Type B pancreatic cell (in vitro differentiated cells): ENCODE results near the gene HSCB. TPM values are rescaled to one million over a fixed set of nuclear protein-coding genes. Genes with fewer than 3 reads are reported as not detected.
"Not testable (repeated sequence)": the region's sequence is repeated elsewhere in the genome, so short reads cannot be mapped to it uniquely, and the experiment has no call there.

ENCODE experiments used
- DNase-seq: peaks from one replicate; pipeline ENCODE4 v3.0.0; 2021; ENCODE audit warnings: mixed read lengths; ENCODE audit not compliant: unreplicated experiment; ENCODE audit errors: extremely low spot score
- H3K27ac Mint-ChIP-seq: 2 replicates; pipeline ENCODE4 v1.8.0; 2021; ENCODE audit warnings: mild to moderate bottlenecking, mixed read lengths
- H3K27me3 Mint-ChIP-seq: 2 replicates; pipeline ENCODE4 v1.8.0; 2021; ENCODE audit warnings: mixed read lengths
- H3K36me3 Mint-ChIP-seq: 2 replicates; pipeline ENCODE4 v1.8.0; 2021; ENCODE audit warnings: mixed read lengths
- H3K4me1 Mint-ChIP-seq: one replicate; pipeline ENCODE4 v1.8.0; 2021; ENCODE audit warnings: mixed read lengths; ENCODE audit not compliant: unreplicated experiment
- H3K4me3 Mint-ChIP-seq: 2 replicates; pipeline ENCODE4 v1.8.0; 2021; ENCODE audit warnings: mild to moderate bottlenecking, mixed read lengths
- H3K9me3 Mint-ChIP-seq: 2 replicates; pipeline ENCODE4 v1.8.0; 2021; ENCODE audit warnings: mixed read lengths
- total RNA-seq: library from RNA; stranded (reverse); gene quantifications from 2 replicates; pipeline ENCODE4 v1.2.1, GENCODE V29; 2021; ENCODE audit warnings: low replicate concordance
- TF ChIP-seq, protein P1 (sequence below): fragments of 200-600 bp; sonication (generic); conservative IDR thresholded peaks from 2 replicates; pipeline ENCODE4 v1.5.0; 2021; ENCODE audit warnings: antibody characterized with exemption, mild to moderate bottlenecking

HSCB gene
- total RNA-seq, 1 donor from 2014 or later, result 13.5 TPM

DNA sequence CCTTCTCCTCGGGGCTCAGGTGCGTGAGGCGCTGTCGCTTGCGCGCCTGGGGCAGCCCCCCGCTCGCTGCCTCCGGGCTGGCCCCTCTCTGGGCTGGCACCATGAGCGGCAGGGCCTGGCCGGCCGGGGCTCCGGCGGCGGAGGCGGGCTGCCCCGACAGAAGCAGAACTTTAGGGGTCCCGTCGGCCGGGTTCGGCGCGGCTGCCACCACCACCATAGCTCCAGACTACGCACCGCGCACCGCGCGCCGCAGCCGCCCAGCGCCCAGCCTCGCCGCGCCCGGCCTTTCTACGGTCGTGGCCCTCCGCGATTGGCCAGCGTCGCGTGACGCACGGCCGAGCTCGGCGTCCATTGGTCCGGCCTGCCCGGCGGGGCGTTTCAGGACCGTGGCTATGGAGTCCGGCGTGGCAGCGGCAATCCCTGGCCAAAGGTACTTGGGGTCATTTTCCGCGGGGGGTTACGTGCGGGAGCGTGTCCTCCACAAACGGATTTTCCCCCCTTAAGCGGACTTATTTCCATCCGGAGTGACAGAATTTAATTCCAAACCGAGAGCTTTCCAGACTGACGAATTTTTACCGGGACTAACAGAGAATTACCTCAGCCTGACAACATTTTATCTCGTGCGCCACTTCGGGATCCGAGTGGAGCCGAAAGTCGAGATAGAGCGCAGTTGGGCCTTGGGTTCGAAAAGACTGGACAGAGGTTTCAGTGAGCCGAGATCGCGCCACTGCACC is 58.6 kb downstream of the HSCB start, which contains the start of gene XBP1:
XBP1 (minus strand) TSS at position 262 of the 734 bp plus-strand sequence.
- TF ChIP-seq, protein P1, sequence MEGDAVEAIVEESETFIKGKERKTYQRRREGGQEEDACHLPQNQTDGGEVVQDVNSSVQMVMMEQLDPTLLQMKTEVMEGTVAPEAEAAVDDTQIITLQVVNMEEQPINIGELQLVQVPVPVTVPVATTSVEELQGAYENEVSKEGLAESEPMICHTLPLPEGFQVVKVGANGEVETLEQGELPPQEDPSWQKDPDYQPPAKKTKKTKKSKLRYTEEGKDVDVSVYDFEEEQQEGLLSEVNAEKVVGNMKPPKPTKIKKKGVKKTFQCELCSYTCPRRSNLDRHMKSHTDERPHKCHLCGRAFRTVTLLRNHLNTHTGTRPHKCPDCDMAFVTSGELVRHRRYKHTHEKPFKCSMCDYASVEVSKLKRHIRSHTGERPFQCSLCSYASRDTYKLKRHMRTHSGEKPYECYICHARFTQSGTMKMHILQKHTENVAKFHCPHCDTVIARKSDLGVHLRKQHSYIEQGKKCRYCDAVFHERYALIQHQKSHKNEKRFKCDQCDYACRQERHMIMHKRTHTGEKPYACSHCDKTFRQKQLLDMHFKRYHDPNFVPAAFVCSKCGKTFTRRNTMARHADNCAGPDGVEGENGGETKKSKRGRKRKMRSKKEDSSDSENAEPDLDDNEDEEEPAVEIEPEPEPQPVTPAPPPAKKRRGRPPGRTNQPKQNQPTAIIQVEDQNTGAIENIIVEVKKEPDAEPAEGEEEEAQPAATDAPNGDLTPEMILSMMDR, result no peak
- DNase-seq, result peak; percentile 95
- H3K4me1 Mint-ChIP-seq, result peaks cover 36% of the 10 kb centered on the region
- H3K9me3 Mint-ChIP-seq, result no peaks in the 10 kb centered on the region
- peak within 1 kb of the TSS; percentile 89 for H3K4me3 Mint-ChIP-seq
- no peaks in the 10 kb centered on the region for H3K27me3 Mint-ChIP-seq
- peak within 1 kb of the TSS; percentile 100 for H3K27ac Mint-ChIP-seq
- H3K36me3 Mint-ChIP-seq, result peaks cover 28% of the 10 kb centered on the region

DNA sequence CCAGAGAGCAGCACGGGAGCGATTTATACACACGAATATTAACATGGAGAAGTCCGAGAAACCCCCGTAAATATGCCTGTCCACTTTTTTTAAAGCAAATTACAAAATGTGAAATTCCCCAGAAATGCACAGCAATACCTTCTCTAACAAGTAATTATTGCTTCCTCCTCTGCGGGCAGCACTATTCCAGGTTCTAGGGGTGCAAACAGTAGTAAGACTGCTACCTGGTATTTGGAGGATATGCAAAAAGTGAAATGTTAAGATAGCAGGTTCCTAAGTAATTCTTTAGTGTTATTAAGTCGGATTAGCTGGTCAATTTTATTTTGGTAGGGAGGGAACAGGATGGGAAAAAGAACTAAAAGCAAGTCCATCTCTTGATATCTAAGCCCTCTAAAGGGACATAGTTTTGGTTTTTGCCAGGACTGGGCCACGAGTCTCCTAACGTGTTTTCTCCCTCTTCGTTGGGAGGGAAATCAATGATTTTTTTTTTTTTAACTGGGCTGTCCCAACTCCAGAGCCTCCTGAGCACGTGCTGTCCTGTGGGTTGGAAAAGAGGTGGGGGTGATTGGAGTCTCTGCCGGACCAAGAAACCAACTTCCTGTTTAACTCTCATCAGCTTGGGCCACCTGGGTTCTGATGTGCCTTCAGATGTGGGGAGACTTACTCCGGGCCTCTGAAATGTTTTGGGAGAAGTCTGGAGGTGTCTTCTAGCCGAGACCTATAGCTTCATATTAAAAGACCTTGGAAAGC is 60.2 kb downstream of the HSCB start:
- DNase-seq, result no peak
- Mint-ChIP-seq H3K4me3 (peak overlapping the region; percentile 83), H3K27ac (peak overlapping the region; percentile 87), H3K27me3 (no peaks in the 10 kb centered on the region), H3K9me3 (no peaks in the 10 kb centered on the region), H3K36me3 (peaks cover 15% of the 10 kb centered on the region), H3K4me1 (peaks cover 28% of the 10 kb centered on the region)
- TF ChIP-seq, protein P1, result no peak

DNA sequence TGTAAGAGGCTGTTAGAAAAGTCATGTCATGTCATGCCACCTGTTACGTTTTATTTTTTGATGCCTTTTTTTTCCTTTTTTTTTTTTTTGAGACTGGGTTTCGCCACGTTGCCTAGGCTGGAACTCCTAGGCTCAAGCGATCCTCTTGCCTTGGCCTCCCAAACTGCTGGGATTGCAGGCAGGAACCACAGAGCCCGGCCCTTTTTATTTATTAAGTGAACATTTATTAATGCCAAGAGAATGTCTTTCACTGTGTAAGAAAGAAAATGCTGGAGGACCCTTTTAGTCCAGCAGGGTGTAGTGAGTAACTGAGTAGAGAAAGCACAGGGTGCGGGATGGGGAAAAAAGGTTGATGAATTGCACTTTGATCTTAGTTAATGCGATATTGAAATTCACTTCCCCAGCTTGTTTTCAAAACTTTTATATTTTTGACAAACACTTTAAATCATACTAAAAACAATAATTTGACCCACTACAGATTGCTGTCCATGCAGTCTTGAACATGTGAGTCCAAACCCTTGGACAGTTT is 60.8 kb downstream of the HSCB start:
- H3K9me3 Mint-ChIP-seq, result no peaks in the 10 kb centered on the region
- H3K4me1 Mint-ChIP-seq, result peaks cover 28% of the 10 kb centered on the region
- TF ChIP-seq, protein P1, result peak; percentile 51
- H3K36me3 Mint-ChIP-seq, result peaks cover 15% of the 10 kb centered on the region
- no peaks in the 10 kb centered on the region for H3K27me3 Mint-ChIP-seq
- H3K4me3 Mint-ChIP-seq, result peak overlapping the region; percentile 83
- peak overlapping the region; percentile 87 for H3K27ac Mint-ChIP-seq
- no peak for DNase-seq

DNA sequence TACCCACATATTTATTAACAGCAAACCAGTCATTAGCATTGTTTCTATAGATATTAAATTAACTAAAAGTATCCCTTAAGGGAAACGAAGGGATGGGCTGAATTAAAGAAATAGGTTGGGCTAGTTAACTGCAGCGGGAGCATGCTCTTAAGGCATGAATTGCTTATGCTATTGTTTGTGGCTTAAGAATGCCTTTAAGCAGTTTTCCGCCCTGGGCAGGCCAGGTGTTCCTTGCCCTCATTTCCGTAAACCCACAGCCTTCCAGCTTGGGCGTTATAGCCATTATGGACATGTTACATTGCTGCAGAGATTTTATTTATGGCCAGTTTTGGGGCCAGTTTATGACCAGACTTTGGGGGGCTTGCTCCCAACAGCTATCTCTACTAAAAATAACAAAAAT is 63.6 kb downstream of the HSCB start:
- H3K9me3 Mint-ChIP-seq, H3K4me3 Mint-ChIP-seq, H3K27ac Mint-ChIP-seq, DNase-seq, H3K36me3 Mint-ChIP-seq, H3K27me3 Mint-ChIP-seq: not testable (repeated sequence)
- peaks cover 20% of the 10 kb centered on the region for H3K4me1 Mint-ChIP-seq

Other genes with a start within 250 kb of the HSCB start
- 19.2 and 59.2 TPM in 2 replicates for gene TTC28, start 62.2 kb upstream of the HSCB start, total RNA-seq
- gene CHEK2, start 219 bp upstream of the HSCB start, total RNA-seq, result 18.8 and 34.1 TPM in 2 replicates
- 29.0 and 40.8 TPM in 2 replicates for gene CCDC117, start 30.7 kb downstream of the HSCB start, total RNA-seq
- 127 and 170 TPM in 2 replicates for gene XBP1, start 58.5 kb downstream of the HSCB start, total RNA-seq
- 17.9 and 23.1 TPM in 2 replicates for gene ZNRF3, start 141.5 kb downstream of the HSCB start, total RNA-seq